ENCODE measurements around the gene KIF16B.

GRCh38 chr20:16230402-16230801, 342.8 kb downstream of the KIF16B start:
- TF ChIP-seq, protein P1, sequence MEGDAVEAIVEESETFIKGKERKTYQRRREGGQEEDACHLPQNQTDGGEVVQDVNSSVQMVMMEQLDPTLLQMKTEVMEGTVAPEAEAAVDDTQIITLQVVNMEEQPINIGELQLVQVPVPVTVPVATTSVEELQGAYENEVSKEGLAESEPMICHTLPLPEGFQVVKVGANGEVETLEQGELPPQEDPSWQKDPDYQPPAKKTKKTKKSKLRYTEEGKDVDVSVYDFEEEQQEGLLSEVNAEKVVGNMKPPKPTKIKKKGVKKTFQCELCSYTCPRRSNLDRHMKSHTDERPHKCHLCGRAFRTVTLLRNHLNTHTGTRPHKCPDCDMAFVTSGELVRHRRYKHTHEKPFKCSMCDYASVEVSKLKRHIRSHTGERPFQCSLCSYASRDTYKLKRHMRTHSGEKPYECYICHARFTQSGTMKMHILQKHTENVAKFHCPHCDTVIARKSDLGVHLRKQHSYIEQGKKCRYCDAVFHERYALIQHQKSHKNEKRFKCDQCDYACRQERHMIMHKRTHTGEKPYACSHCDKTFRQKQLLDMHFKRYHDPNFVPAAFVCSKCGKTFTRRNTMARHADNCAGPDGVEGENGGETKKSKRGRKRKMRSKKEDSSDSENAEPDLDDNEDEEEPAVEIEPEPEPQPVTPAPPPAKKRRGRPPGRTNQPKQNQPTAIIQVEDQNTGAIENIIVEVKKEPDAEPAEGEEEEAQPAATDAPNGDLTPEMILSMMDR (IDR thresholded peaks at IDR 0.05; ENCODE audit: control extremely low read depth in 1 of 3, insufficient read depth in 1 of 3, low read depth in 1 of 3, low read length in 3 of 3): no peak
- TF ChIP-seq BRCA1 (IDR thresholded peaks at IDR 0.05; ENCODE audit: low read depth, low read length) (no peak), EGR1 (IDR thresholded peaks at IDR 0.05; ENCODE audit: borderline replicate concordance, low read depth, low read length) (no peak), USF2 (IDR thresholded peaks at IDR 0.05; ENCODE audit: low read length) (no peak), POLR2AphosphoS5 (IDR thresholded peaks at IDR 0.05; ENCODE audit: low read depth, low read length) (no peak), CEBPB (IDR thresholded peaks at IDR 0.05; ENCODE audit: low read depth, low read length) (no peak)

Measured in H1 (cell line).